Astrocyte of the spinal cord (primary cell): ENCODE measurements around the gene ARHGAP42.
"Not testable (repeated sequence)": the region's sequence is repeated elsewhere in the genome, so short reads cannot be mapped to it uniquely, and the experiment has no call there.

Experiments used
- DNase-seq: peaks from one replicate; pipeline ENCODE4 v3.0.0; 2011; ENCODE audit warnings: low read depth, low spot score
- H3K4me3 ChIP-seq: 2 replicates; pipeline ENCODE4 v1.5.1; 2011; ENCODE audit warnings: low read depth, mild to moderate bottlenecking, low read length, moderate library complexity
- CTCF ChIP-seq: IDR thresholded peaks from 2 replicates; pipeline ENCODE4 v1.5.1; 2012; ENCODE audit warnings: low read depth, mild to moderate bottlenecking, low read length, inconsistent platforms
- in situ Hi-C: cut with HindIII; loops from 2 replicates; pipeline ENCODE4 v1.10.0; 2017; ENCODE audit warnings: low sequenced_read_pairs

Gene ARHGAP42

GRCh38 chr11:100895449-100895848, 208.4 kb downstream of the ARHGAP42 start:
- DNase-seq, result no peak
- H3K4me3 ChIP-seq, result no peak overlapping the region
- in situ Hi-C loops, result no loop called here
- TF ChIP-seq CTCF, result no peak

GRCh38 chr11:100895976-100896375, 208.9 kb downstream of the ARHGAP42 start:
- in situ Hi-C loops, DNase-seq, H3K4me3 ChIP-seq: not testable (repeated sequence)

- H3K4me3 ChIP-seq, DNase-seq, in situ Hi-C loops: not testable (repeated sequence)
Measured at GRCh38 chr11:100901471-100901870, 214.4 kb downstream of the ARHGAP42 start.

- no peak for TF ChIP-seq CTCF
- in situ Hi-C loops, result no loop called here
- no peak overlapping the region for H3K4me3 ChIP-seq
- DNase-seq, result no peak
Measured at GRCh38 chr11:100902454-100903141, 215.5 kb downstream of the ARHGAP42 start.

- DNase-seq, result no peak
- in situ Hi-C loops, result no loop called here
- no peak for TF ChIP-seq CTCF
- H3K4me3 ChIP-seq, result no peak overlapping the region
Measured at GRCh38 chr11:100903284-100903683, 216.2 kb downstream of the ARHGAP42 start.

GRCh38 chr11:100905684-100906083, 218.6 kb downstream of the ARHGAP42 start:
- in situ Hi-C loops, result no loop called here
- no peak for DNase-seq
- no peak overlapping the region for H3K4me3 ChIP-seq
- TF ChIP-seq CTCF, result no peak

- DNase-seq, result peak; percentile 73
- TF ChIP-seq CTCF, result no peak
- H3K4me3 ChIP-seq, result no peak overlapping the region
- in situ Hi-C loops, result no loop called here
Measured at GRCh38 chr11:100908746-100909145, 221.7 kb downstream of the ARHGAP42 start.

- no peak for DNase-seq
- no peak for TF ChIP-seq CTCF
- no peak overlapping the region for H3K4me3 ChIP-seq
- in situ Hi-C loops, result no loop called here
Measured at GRCh38 chr11:100910808-100911207, 223.7 kb downstream of the ARHGAP42 start.
